Measurements from ENCODE around the gene ALPK3. TPM values are rescaled to one million over a fixed set of nuclear protein-coding genes. Genes with fewer than 3 reads are reported as not detected.

The ALPK3 gene
- total and polyA plus RNA-seq, 10 of the 15 experiments (the other 5 are each of a cell fraction or from before 2014, with no cell fraction given), result under 0.01 to 0.05 (median 0.02) TPM; not detected in 6

GRCh38 chr15:84911879-84912660, 94.9 kb downstream of the ALPK3 start:
- Histone ChIP-seq H2AFZ (ENCODE audit: control insufficient read depth, low read depth, low read length) (no peak overlapping the region; the same call in 1 of the 2 replicates), H3K9ac (ENCODE audit: control insufficient read depth, insufficient read depth, low read length) (no peak overlapping the region), H3K4me2 (ENCODE audit: control insufficient read depth, insufficient read depth) (0 out of 2 replicates have a peak overlapping the region, but pooled peaks have one; percentile 25), H3K27me3 (replicated peaks in 1 of 2; ENCODE audit: control insufficient read depth in 2 of 2, insufficient read depth in 2 of 2, low read length in 1 of 2) (no peaks in the 10 kb centered on the region), H3K36me3 (ENCODE audit: control insufficient read depth in 2 of 2, insufficient read depth in 2 of 2, low read length in 1 of 2) (no peaks in the 10 kb centered on the region), H4K20me1 (ENCODE audit: control insufficient read depth, insufficient read depth) (no peaks in the 10 kb centered on the region), H3K4me3 (no peak overlapping the region), H3K9me3 (replicated peaks; ENCODE audit: control insufficient read depth, insufficient read depth, low read length) (no peaks in the 10 kb centered on the region; the same call in 2 of the 3 replicates), H3K27ac (ENCODE audit: control insufficient read depth, insufficient read depth) (no peak overlapping the region), H3K79me2 (ENCODE audit: control insufficient read depth, insufficient read depth, low read length) (no peaks in the 10 kb centered on the region), H3K4me1 (ENCODE audit: control insufficient read depth, insufficient read depth, low read length) (peaks cover 14% of the 10 kb centered on the region)
- ChIA-PET RAD21 (ENCODE audit: unreplicated experiment) (interaction anchor here (1.5 kb wide), 1 partner anchor 313 kb away, joined by 3 read pairs; no protein-coding TSS in a partner anchor), POLR2A (no interaction called here), CTCF (interaction anchor here (0.8 to 1.9 kb wide), 4 partner anchors 15 to 313 kb away, joined by 3 to 5 read pairs (median 4); no protein-coding TSS in a partner anchor), SMC1A (ENCODE audit: uncharacterized antibody, unreplicated experiment) (no interaction called here)
- in situ Hi-C loops (cut with MboI), result no loop called here
- ATAC-seq, result no peak
- no peak for DNase-seq (ENCODE audit: low read depth, low spot score)
- no peak for TF ChIP-seq ZNF207 (IDR thresholded peaks at IDR 0.05; ENCODE audit: borderline replicate concordance)
- TF ChIP-seq IKZF2 (IDR thresholded peaks at IDR 0.05), result 0 out of 4 replicates have a peak, but pooled peaks have one; percentile 25 to 29
- FAIRE-seq, result no peak
- BruUV-seq (replicated peaks), result no TSS peak
- WGBS (ENCODE audit: insufficient coverage, insufficient replicate concordance, low lambda C conversion rate, missing lambda C conversion rate), result 15% methylated on average over 6 of the region's 6 CpGs
- intact Hi-C loops (cut with micrococcal nuclease; ENCODE audit: unreplicated experiment), result no loop called here

- intact Hi-C loops (cut with micrococcal nuclease; ENCODE audit: unreplicated experiment), result no loop called here
- no peak overlapping the region for H3K9ac ChIP-seq (ENCODE audit: control insufficient read depth, insufficient read depth, low read length)
- POLR2A ChIA-PET, result no interaction called here
- no peak for TF ChIP-seq ZNF274 (IDR thresholded peaks at IDR 0.05; ENCODE audit: insufficient read depth, insufficient read length)
- no peak for TF ChIP-seq TAF1 (IDR thresholded peaks at IDR 0.05; ENCODE audit: borderline replicate concordance, low read depth, low read length)
- peaks cover 14% of the 10 kb centered on the region for H3K4me1 ChIP-seq (ENCODE audit: control insufficient read depth, insufficient read depth, low read length)
- DNase-seq (ENCODE audit: low read depth, low spot score) (no peak), FAIRE-seq (no peak), ATAC-seq (no peak)
- H3K4me2 ChIP-seq (ENCODE audit: control insufficient read depth, insufficient read depth), result no peak overlapping the region
- no peak overlapping the region for H3K4me3 ChIP-seq
- in situ Hi-C loops (cut with MboI), result no loop called here
- no peaks in the 10 kb centered on the region for H4K20me1 ChIP-seq (ENCODE audit: control insufficient read depth, insufficient read depth)
- no peak overlapping the region for H3K27ac ChIP-seq (ENCODE audit: control insufficient read depth, insufficient read depth)
- SMC1A ChIA-PET (ENCODE audit: uncharacterized antibody, unreplicated experiment), result interaction anchor here (0.7 to 1.4 kb wide), 3 partner anchors 15 to 342 kb away, joined by 3 to 4 read pairs (median 4); no protein-coding TSS in a partner anchor
- H3K27me3 ChIP-seq (replicated peaks in 1 of 2; ENCODE audit: control insufficient read depth in 2 of 2, insufficient read depth in 2 of 2, low read length in 1 of 2), result no peaks in the 10 kb centered on the region; a peak in 1 of 4 replicates
- whole genome bisulfite sequencing (ENCODE audit: insufficient coverage, insufficient replicate concordance, low lambda C conversion rate, missing lambda C conversion rate), result 25% methylated on average over 2 of the region's 2 CpGs
- CTCF ChIA-PET, result no interaction called here
- H3K79me2 ChIP-seq (ENCODE audit: control insufficient read depth, insufficient read depth, low read length), result no peaks in the 10 kb centered on the region
- H3K9me3 ChIP-seq (replicated peaks; ENCODE audit: control insufficient read depth, insufficient read depth, low read length), result no peaks in the 10 kb centered on the region; the same call in 2 of the 3 replicates
- RAD21 ChIA-PET (ENCODE audit: unreplicated experiment), result no interaction called here
- BruUV-seq (replicated peaks), result no TSS peak
- no peak overlapping the region for H2AFZ ChIP-seq (ENCODE audit: control insufficient read depth, low read depth, low read length)
- H3K36me3 ChIP-seq (ENCODE audit: control insufficient read depth in 2 of 2, insufficient read depth in 2 of 2, low read length in 1 of 2), result no peaks in the 10 kb centered on the region
Measured at GRCh38 chr15:84913360-84913723, 96.2 kb downstream of the ALPK3 start.

Data from GM12878 (cell line).